Adrenal gland (tissue), 12 donors: ENCODE results near the gene STARD5. TPM values are rescaled to one million over a fixed set of nuclear protein-coding genes. Genes with fewer than 3 reads are reported as not detected.

Experiments
- DNase-seq, 7 donors: peaks; one replicate each; pipeline ENCODE4 v3.0.0-alpha.2; 2019 to 2020
- H3K27ac ChIP-seq, 5 donors: fragments of 200-600 bp; sonication (generic) in 4 of 5; 1 replicate in 3 of 5; 2 replicates in 2 of 5; pipeline versions ENCODE4 v1.5.1 to v1.8.0; 2016 to 2020; ENCODE audit warnings: mild to moderate bottlenecking in 1 of 5
- H3K27me3 ChIP-seq: fragments of 200-600 bp; 2 replicates; pipeline ENCODE4 v1.8.0; 2021
- H3K36me3 ChIP-seq, 2 donors: fragments of 200-600 bp; replicated peaks in 1 of 2; 1 replicate in 1 of 2; 2 replicates in 1 of 2; pipeline versions ENCODE4 v1.5.1 to v1.8.0; 2018 to 2022
- H3K4me1 ChIP-seq, 2 donors: fragments of 200-600 bp; replicated peaks in 1 of 2; 1 replicate in 1 of 2; 2 replicates in 1 of 2; pipeline versions ENCODE4 v1.5.1 to v1.8.0; 2018 to 2021
- H3K4me3 ChIP-seq, 4 donors: fragments of 200-600 bp; sonication (generic) in 3 of 4; one replicate each; pipeline ENCODE4 v1.5.1; 2016 to 2018
- H3K9me3 ChIP-seq, 3 donors: fragments of 200-600 bp; sonication (generic) in 1 of 3; replicated peaks in 1 of 3; 1 replicate in 2 of 3; 2 replicates in 1 of 3; pipeline versions ENCODE4 v1.5.1 to v1.8.0; 2016 to 2021
- CTCF ChIP-seq, 6 experiments: fragments of 450-650 bp in 4 of 6; fragments of 200-600 bp in 2 of 6; sonication (generic) in 1 of 6; IDR thresholded peaks; 1 replicate in 5 of 6; 2 replicates in 1 of 6; pipeline versions ENCODE4 v1.5.1 to v1.8.0; 2016 to 2021; ENCODE audit warnings: antibody characterized with exemption in 6 of 6, mild to moderate bottlenecking in 2 of 6, moderate library complexity in 1 of 6
- POLR2A ChIP-seq, 2 donors: fragments of 450-650 bp; IDR thresholded peaks; one replicate each; pipeline ENCODE4 v1.6.1; 2017; ENCODE audit warnings: antibody characterized with exemption in 2 of 2, mild to moderate bottlenecking in 2 of 2, moderate library complexity in 1 of 2
- WGBS, 4 donors: extraction: QIAGEN DNeasy Blood & Tissue Kit in 2 of 4; methylation state at CpG; one replicate each; pipeline versions ENCODE4 v1.1.5 to v1.1.7; 2013 to 2017; 5-methylcytosine and 5-hydroxymethylcytosine counted together
- intact Hi-C, 2 donors: fragments of 100-400 bp; cut with DNase I; formaldehyde crosslinking; loops; one replicate each; pipeline versions ENCODE4 v1.14.1 to v1.15.0; 2022 to 2023
- polyA plus RNA-seq, 3 donors: library from polyadenylated mRNA; stranded (reverse); fragments of 200-250 nt in 2 of 3; fragments of 350-450 nt in 1 of 3; fragmentation: Illumina TruSeq in 1 of 3; extraction: RNeasy Lipid Tissue Mini Kit (QIAGEN cat#74804) in 1 of 3; gene quantifications; one replicate each; pipeline ENCODE4 v1.2.3, GENCODE V29; 2013 to 2014
- total RNA-seq, 9 donors: library from RNA; depleted of rRNA in 4 of 9; stranded (reverse); fragments of >200 nt in 4 of 9; fragments of 120-200 nt in 1 of 9; fragmentation: NEBNext Ultra II Directional in 1 of 9; extraction: Animal tissue kit (Norgen Biotek cat#: 25700) in 1 of 9; gene quantifications; one replicate each; pipeline versions ENCODE4 v1.1.0 to v1.2.4, GENCODE V29; 2013 to 2023
- donor health status: healthy with polysubstance abuse.
- donor health status: Bipolar disorder and iron deficiency.
- donor health status: DM: yes; HTN: yes; CAD: no.
- donor health status: DM: no; HTN: no; CAD: no.
- donor health status: DM: no; HTN: no; CAD: no.
- donor health status: DM: yes; HTN: yes; CAD: no.

The STARD5 gene
- total and polyA plus RNA-seq, 12 donors = 0.97 to 6.1 (median 3.5) TPM

DNA sequence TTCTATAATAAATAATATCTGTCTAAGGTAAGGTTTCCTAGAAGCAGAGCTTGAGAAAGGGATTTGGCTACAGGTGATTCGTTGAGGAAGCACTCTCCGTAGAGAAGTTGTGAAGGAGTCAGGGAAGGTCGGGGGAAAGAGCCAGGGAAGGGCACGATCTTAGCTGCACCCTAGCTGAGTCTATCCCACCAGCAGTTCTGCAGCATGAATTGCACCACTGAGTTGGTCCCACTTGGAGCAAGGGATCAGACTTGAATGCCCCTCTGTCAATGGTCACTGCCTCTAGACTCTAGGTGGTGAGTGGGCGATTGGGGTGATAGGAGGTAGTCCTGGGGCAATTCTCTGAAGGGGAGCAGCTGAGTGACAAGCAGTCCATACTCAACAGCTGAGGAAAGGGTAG, 36.5 kb upstream of the STARD5 start:
- no peak overlapping the region for H3K4me3 ChIP-seq
- no peak for DNase-seq
- H3K36me3 ChIP-seq = no peaks in the 10 kb centered on the region
- H3K4me1 ChIP-seq = no peaks in the 10 kb centered on the region
- intact Hi-C loops = no loop called here
- no peak overlapping the region for H3K27ac ChIP-seq
- no peaks in the 10 kb centered on the region for H3K27me3 ChIP-seq
- TF ChIP-seq CTCF (IDR thresholded peaks at IDR 0.05) = no peak
- no peak for TF ChIP-seq POLR2A (IDR thresholded peaks at IDR 0.05)
- H3K9me3 ChIP-seq = no peaks in the 10 kb centered on the region
- WGBS, 4 donors = 80 to 84% (median 83%) methylated on average over 5 of the region's 5 CpGs

DNA sequence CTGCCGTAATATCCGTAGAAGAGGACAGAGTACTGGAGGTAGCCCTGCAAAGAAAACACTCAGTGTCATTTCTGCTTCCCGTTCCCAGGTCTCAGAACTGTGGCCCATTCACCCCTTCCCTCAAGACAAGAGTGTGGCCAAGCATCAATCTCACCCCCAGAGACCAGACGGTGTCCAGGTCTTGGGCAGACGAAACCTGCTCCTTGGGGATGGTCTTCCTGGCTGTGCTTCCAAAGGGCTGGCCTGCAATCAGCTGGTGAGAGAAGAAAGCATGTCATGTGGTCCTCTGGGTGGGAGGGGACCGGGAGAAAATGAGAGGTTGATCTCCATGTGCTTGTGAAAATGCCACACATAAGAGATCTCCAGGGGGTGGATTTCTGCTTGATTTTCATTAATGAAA, 34.3 kb upstream of the STARD5 start:
- no peaks in the 10 kb centered on the region for H3K4me1 ChIP-seq
- H3K27ac ChIP-seq = no peak overlapping the region
- no peaks in the 10 kb centered on the region for H3K9me3 ChIP-seq
- no peak for DNase-seq
- intact Hi-C loops = no loop called here
- no peak overlapping the region for H3K4me3 ChIP-seq
- no peak for TF ChIP-seq POLR2A (IDR thresholded peaks at IDR 0.05)
- TF ChIP-seq CTCF (IDR thresholded peaks at IDR 0.05) = no peak
- no peaks in the 10 kb centered on the region for H3K36me3 ChIP-seq
- no peaks in the 10 kb centered on the region for H3K27me3 ChIP-seq
- WGBS, 4 donors = 83 to 95% (median 89%) methylated on average over 6 of the region's 6 CpGs

DNA sequence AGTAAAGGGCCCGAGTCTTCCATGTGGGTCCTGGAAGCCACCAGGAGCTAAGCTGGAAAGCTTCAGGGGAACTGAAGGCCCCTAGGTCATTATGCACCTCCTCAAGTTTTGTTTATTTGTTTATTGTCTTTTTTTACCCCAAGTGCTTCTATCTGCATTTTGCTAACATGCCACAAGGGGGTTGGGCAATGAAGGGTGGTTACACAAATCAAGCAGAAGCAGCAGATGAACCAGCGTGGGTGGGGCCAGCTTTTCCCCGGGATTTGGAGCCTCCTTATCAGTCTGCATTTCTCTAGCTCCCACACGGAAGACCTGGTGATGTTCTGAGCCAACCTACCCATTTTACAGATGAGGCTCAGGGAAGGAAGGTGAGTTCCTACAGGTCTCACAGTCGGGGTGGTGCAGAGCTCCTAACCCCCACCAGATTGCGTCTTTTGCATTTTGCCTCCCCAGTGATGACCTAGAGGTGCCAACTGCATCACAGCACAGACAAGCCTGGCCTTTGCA, 33.3 kb upstream of the STARD5 start:
- Histone ChIP-seq H3K4me1 (no peaks in the 10 kb centered on the region), H3K27ac (no peak overlapping the region), H3K27me3 (no peaks in the 10 kb centered on the region), H3K9me3 (no peaks in the 10 kb centered on the region), H3K36me3 (no peaks in the 10 kb centered on the region), H3K4me3 (no peak overlapping the region)
- TF ChIP-seq CTCF (IDR thresholded peaks at IDR 0.05) (no peak), POLR2A (IDR thresholded peaks at IDR 0.05) (no peak)
- 58 to 78% (median 76%) methylated on average over 5 to 6 of the region's 6 CpGs for WGBS, 4 donors
- intact Hi-C loops = no loop called here
- DNase-seq = no peak

- H3K36me3 ChIP-seq = no peaks in the 10 kb centered on the region
- H3K27me3 ChIP-seq = no peaks in the 10 kb centered on the region
- no peak overlapping the region for H3K27ac ChIP-seq
- H3K9me3 ChIP-seq = no peaks in the 10 kb centered on the region
- WGBS, 4 donors = 64 to 88% (median 73%) methylated on average over 2 to 5 of the region's 5 CpGs
- no peak overlapping the region for H3K4me3 ChIP-seq
- intact Hi-C loops = no loop called here
- H3K4me1 ChIP-seq = no peaks in the 10 kb centered on the region
- TF ChIP-seq CTCF (IDR thresholded peaks at IDR 0.05) (no peak), POLR2A (IDR thresholded peaks at IDR 0.05) (no peak)
- DNase-seq = no peak
Observed at GRCh38 chr15:81356252-81356651, 32.3 kb upstream of the STARD5 start.
